Measurements from ENCODE around the gene AGBL1.

AGBL1 gene

GRCh38 chr15:86813892-86814291 is 734.2 kb downstream of the AGBL1 start:
- DNase-seq (ENCODE audit: low spot score), result no peak

DNA sequence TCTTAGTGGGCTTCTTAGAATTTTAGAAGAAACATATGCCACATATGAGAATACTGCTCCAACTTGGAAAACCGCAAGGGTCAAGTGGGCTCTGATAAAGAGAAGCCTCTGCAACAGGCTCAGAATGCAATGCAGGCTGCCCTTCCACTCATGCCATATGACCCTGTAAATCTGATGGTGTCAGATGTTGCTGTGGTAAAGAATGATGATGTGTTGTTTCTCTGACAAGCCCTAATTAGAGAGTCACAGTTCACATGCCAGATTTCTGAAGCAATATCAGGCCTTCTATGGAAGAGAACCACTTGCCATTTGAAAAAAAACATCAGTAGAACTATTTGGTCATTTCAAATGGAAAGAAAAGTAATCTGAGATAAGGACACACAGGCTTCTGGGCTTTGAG is 749.6 kb downstream of the AGBL1 start:
- no peak for DNase-seq (ENCODE audit: low spot score)

DNA sequence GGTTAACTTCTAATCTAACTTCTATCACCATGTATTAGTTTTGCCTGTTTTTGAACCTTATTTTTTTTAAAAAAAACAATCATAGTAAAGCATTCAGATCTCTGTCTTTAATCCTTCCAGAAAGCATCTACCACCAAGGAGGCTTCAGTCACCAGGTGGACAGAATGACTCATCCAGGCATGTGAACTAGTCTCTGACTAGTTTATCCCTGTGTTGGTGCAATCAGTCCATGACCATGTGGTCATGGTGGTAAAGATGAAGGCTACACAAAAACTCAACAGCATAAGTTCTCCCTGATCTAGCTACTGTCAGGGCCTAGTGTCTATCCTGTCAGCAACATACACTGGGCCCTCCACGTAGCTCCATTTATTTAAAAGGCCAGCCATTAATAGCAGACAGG is 750.6 kb downstream of the AGBL1 start:
- no peak for DNase-seq (ENCODE audit: low spot score)

- DNase-seq (ENCODE audit: low spot score), result no peak
These were observed 753.9 kb downstream of the AGBL1 start for GRCh38 chr15:86833595-86833994.

GRCh38 chr15:86834115-86834863 is 754.6 kb downstream of the AGBL1 start:
- no peak for DNase-seq (ENCODE audit: low spot score)

- DNase-seq (ENCODE audit: low spot score), result no peak
These were observed 757.8 kb downstream of the AGBL1 start for GRCh38 chr15:86837294-86838061.

- DNase-seq (ENCODE audit: low spot score), result no peak
These were observed 759.8 kb downstream of the AGBL1 start for GRCh38 chr15:86839502-86839901.

GRCh38 chr15:86840996-86841395 is 761.3 kb downstream of the AGBL1 start:
- DNase-seq (ENCODE audit: low spot score), result no peak

- DNase-seq (ENCODE audit: low spot score), result no peak
These were observed 762.5 kb downstream of the AGBL1 start for GRCh38 chr15:86842199-86842598.

- no peak for DNase-seq (ENCODE audit: low spot score)
These were observed 766.4 kb downstream of the AGBL1 start for GRCh38 chr15:86846036-86846435.

DNA sequence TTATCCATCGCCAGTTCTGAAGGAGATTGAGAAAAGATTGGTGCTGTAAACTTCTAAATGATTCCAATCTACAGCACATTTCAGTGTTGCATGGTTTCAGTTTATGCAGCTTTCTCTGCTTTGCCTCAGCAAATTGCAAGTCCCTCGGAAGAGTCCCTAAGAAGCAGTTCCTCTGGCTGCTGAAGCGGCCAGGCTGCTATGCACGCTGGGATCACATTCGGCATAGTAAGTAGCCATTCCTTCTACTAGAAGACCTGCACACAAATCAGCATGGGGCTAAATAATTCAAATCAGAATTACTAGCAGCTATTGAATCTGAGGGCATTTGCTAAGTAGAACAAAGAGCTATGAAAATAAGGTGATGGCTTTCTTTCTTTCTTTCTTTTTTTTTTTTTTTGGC is 769.5 kb downstream of the AGBL1 start:
- peak; percentile 6 for DNase-seq (ENCODE audit: low spot score)

DNA sequence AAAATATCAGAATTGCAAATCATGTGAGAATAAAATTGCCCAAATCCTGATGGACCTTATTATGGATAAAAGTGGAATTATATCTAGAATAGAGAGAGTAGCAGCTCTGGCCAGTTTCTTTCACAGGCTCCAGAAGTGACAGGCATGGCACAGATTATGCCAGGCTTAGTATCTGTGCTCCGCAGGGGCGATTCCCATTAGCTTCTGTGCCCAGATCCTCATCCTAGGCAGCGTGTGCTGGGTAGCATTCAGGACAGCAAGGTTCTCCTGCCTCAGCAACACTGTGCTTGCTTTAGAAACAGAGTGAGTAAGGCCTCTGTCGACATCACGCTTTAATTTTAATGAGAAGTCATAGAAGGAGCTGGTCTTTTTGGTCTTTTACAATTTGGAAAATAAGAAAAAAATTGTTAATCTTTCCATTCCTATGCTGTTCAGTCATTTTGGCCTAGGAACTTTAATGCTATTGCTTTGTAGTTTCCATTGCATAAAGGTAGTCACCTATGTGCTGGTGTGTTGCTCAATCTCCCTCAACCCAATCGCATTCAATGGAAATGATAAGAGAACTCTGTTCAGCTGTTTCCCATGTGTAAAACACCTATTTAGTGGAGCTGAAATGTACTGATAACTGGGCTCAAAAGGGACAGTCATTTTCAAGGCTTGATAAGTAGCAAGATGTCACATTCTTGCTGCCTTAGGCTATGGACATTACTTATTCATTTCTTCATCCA is 770.1 kb downstream of the AGBL1 start:
- no peak for DNase-seq (ENCODE audit: low spot score)

DNA sequence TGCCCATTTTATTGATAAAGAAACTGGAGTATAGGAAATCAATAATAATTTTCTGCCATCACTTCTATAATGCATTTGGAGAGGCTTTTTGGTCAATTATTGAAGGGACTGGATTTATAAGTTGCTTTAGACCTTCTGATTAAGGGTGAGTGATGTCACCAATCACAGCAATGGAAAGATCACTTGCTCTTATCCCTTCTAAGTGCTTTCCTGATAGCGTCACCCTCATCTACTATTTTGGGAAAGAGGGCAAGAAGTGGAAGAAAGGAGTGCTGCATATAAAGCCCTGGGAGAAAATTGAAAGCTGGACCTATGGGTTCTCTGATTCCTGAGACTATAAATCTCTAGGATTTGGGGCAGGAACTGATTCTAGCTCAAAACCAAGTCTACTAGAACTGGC is 771.3 kb downstream of the AGBL1 start:
- DNase-seq (ENCODE audit: low spot score), result no peak

GRCh38 chr15:86852741-86853140 is 773.1 kb downstream of the AGBL1 start:
- no peak for DNase-seq (ENCODE audit: low spot score)

GRCh38 chr15:86854176-86854575 is 774.5 kb downstream of the AGBL1 start:
- no peak for DNase-seq (ENCODE audit: low spot score)

- no peak for DNase-seq (ENCODE audit: low spot score)
These were observed 775.9 kb downstream of the AGBL1 start for GRCh38 chr15:86855307-86856291.

- no peak for DNase-seq (ENCODE audit: low spot score)
These were observed 778.0 kb downstream of the AGBL1 start for GRCh38 chr15:86857701-86858100.

DNA sequence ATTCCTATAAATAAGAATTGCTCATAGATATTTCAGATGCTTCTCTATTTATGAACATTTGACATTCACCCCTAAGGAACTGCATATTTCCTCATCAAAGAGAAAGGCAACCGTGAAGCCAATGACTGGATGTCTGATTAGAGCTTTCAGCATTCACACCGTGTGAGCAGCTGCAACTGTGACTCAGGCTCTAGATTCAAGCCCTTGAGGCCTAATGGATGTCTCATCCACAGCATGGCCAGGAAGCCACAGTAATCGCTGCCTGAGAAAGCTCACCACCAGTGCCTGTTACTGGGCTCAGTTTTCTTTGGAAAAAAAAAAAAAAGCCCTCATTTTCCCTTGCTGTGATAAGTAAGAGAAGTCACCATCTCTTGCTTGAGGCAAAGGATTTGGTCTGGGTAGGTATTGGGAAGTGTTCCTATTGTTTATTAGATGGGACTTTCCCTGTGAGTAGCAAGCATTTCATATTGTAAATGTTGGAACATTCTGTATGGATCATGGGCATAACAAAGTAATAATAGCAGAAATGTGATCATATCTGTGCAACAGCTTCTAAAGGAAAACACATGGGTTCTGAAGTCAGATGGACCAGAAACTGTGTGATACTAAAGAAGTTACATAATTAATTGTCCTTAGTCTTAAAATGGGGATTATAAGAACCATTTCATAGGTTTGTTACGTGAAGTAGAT is 783.7 kb downstream of the AGBL1 start:
- DNase-seq (ENCODE audit: low spot score), result no peak

GRCh38 chr15:86865920-86866319 is 786.2 kb downstream of the AGBL1 start:
- DNase-seq (ENCODE audit: low spot score), result no peak

GRCh38 chr15:86870846-86871245 is 791.2 kb downstream of the AGBL1 start:
- no peak for DNase-seq (ENCODE audit: low spot score)

GRCh38 chr15:86871964-86872363 is 792.3 kb downstream of the AGBL1 start:
- DNase-seq (ENCODE audit: low spot score), result no peak

Measured in putamen (tissue), 1 donor.